GM19239 (cell line): ENCODE data around the gene DDO.
"Not testable (repeated sequence)": the region's sequence is repeated elsewhere in the genome, so short reads cannot be mapped to it uniquely, and the experiment has no call there.

ENCODE experiments used
- DNase-seq: peaks from one replicate; pipeline ENCODE4 v3.0.0; 2011; ENCODE audit warnings: low spot score; ENCODE audit not compliant: insufficient read length
- FAIRE-seq: peaks from 2 replicates; lab custom pipeline; 2011; peaks lifted over from hg19 to GRCh38; lab: Jason Lieb, UNC

DDO gene

GRCh38 chr6:110351546-110351945 is 63.8 kb downstream of the DDO start:
- FAIRE-seq (no peak), DNase-seq (no peak)

GRCh38 chr6:110350593-110350992 is 64.8 kb downstream of the DDO start:
- not testable (repeated sequence) for FAIRE-seq, DNase-seq

- DNase-seq (no peak), FAIRE-seq (no peak)
Observed at GRCh38 chr6:110348961-110349690, 66.2 kb downstream of the DDO start.

GRCh38 chr6:110345025-110345424 is 70.3 kb downstream of the DDO start:
- FAIRE-seq (no peak), DNase-seq (no peak)

GRCh38 chr6:110342759-110343158 is 72.6 kb downstream of the DDO start:
- FAIRE-seq: no peak

More at GRCh38 chr6:110342759-110343158, 72.6 kb downstream of the DDO start:
- no peak for DNase-seq
